ENCODE measurements around the gene STAU1. TPM values are rescaled to one million over a fixed set of nuclear protein-coding genes. Genes with fewer than 3 reads are reported as not detected.
A peak's percentile ranks its signal among the peaks of the same experiment; 100 is the strongest.

Gene STAU1
- total and polyA plus RNA-seq, 10 of the 15 experiments (the other 5 are each of a cell fraction or from before 2014, with no cell fraction given): 13.9 to 66.2 (median 45.6) TPM

GRCh38 chr20:49170714-49171113, 17.4 kb downstream of the STAU1 start:
- Histone ChIP-seq H3K79me2 (ENCODE audit: control insufficient read depth, insufficient read depth, low read length) (peaks cover 78% of the 10 kb centered on the region), H3K27me3 (replicated peaks in 1 of 2; ENCODE audit: control insufficient read depth in 2 of 2, insufficient read depth in 2 of 2, low read length in 1 of 2) (no peaks in the 10 kb centered on the region), H4K20me1 (ENCODE audit: control insufficient read depth, insufficient read depth) (no peaks in the 10 kb centered on the region), H2AFZ (ENCODE audit: control insufficient read depth, low read depth, low read length) (no peak overlapping the region), H3K9me3 (replicated peaks; ENCODE audit: control insufficient read depth, insufficient read depth, low read length) (no peaks in the 10 kb centered on the region), H3K27ac (ENCODE audit: control insufficient read depth, insufficient read depth) (no peak overlapping the region), H3K9ac (ENCODE audit: control insufficient read depth, insufficient read depth, low read length) (no peak overlapping the region), H3K4me2 (ENCODE audit: control insufficient read depth, insufficient read depth) (no peak overlapping the region), H3K36me3 (ENCODE audit: control insufficient read depth in 2 of 2, insufficient read depth in 2 of 2, low read length in 1 of 2) (peaks cover 0 to 9% of the 10 kb centered on the region in 2 experiments; a peak in 3 of 4 replicates), H3K4me3 (no peak overlapping the region), H3K4me1 (ENCODE audit: control insufficient read depth, insufficient read depth, low read length) (peaks cover 35% of the 10 kb centered on the region)
- DNase-seq (ENCODE audit: low read depth, low spot score): no peak
- ChIA-PET RAD21 (ENCODE audit: unreplicated experiment) (interaction anchor here (0.8 to 7.3 kb wide), 2 partner anchors 13 to 20 kb away, joined by 3 to 197 read pairs; partner anchors contain the start of gene STAU1), SMC1A (ENCODE audit: uncharacterized antibody, unreplicated experiment) (interaction anchor here (1.0 kb wide), 1 partner anchor 9 kb away, joined by 9 read pairs; no protein-coding TSS in a partner anchor), POLR2A (interaction anchor here (0.7 to 1.4 kb wide), 3 partner anchors 10 to 184 kb away, joined by 3 to 5 read pairs (median 5); no protein-coding TSS in a partner anchor), CTCF (interaction anchor here (8.8 kb wide), 1 partner anchor 11 kb away, joined by 113 read pairs; no protein-coding TSS in a partner anchor)
- WGBS (ENCODE audit: insufficient coverage, insufficient replicate concordance, low lambda C conversion rate, missing lambda C conversion rate): 93% methylated on average over 2 of the region's 2 CpGs
- in situ Hi-C loops (cut with MboI) (no loop called here), intact Hi-C loops (cut with micrococcal nuclease; ENCODE audit: unreplicated experiment) (no loop called here)
- TF ChIP-seq ZNF274 (IDR thresholded peaks at IDR 0.05; ENCODE audit: insufficient read depth, insufficient read length) (no peak), TCF3 (IDR thresholded peaks at IDR 0.05; ENCODE audit: borderline replicate concordance, insufficient read depth, low read depth, low read length) (no peak), RB1 (IDR thresholded peaks at IDR 0.05; ENCODE audit: borderline replicate concordance) (no peak), SPI1 (IDR thresholded peaks at IDR 0.05; ENCODE audit: borderline replicate concordance, insufficient read depth, low read depth, low read length) (no peak), POLR2AphosphoS2 (IDR thresholded peaks at IDR 0.05; ENCODE audit: low read depth, low read length) (no peak)
- no peak for ATAC-seq
- FAIRE-seq: no peak
- BruUV-seq (replicated peaks): no TSS peak

GRCh38 chr20:49169547-49169946, 18.6 kb downstream of the STAU1 start:
- WGBS (ENCODE audit: insufficient coverage, insufficient replicate concordance, low lambda C conversion rate, missing lambda C conversion rate): 0% methylated on average over 2 of the region's 2 CpGs
- no peaks in the 10 kb centered on the region for H3K9me3 ChIP-seq (replicated peaks; ENCODE audit: control insufficient read depth, insufficient read depth, low read length)
- in situ Hi-C loops (cut with MboI) (no loop called here), intact Hi-C loops (cut with micrococcal nuclease; ENCODE audit: unreplicated experiment) (no loop called here)
- no peak overlapping the region for H2AFZ ChIP-seq (ENCODE audit: control insufficient read depth, low read depth, low read length)
- FAIRE-seq: no peak
- H3K27me3 ChIP-seq (replicated peaks in 1 of 2; ENCODE audit: control insufficient read depth in 2 of 2, insufficient read depth in 2 of 2, low read length in 1 of 2): no peaks in the 10 kb centered on the region
- BruUV-seq (replicated peaks): no TSS peak
- peak overlapping the region; percentile 38; the same call in 1 of the 2 replicates for H3K4me2 ChIP-seq (ENCODE audit: control insufficient read depth, insufficient read depth)
- H3K4me1 ChIP-seq (ENCODE audit: control insufficient read depth, insufficient read depth, low read length): peaks cover 40% of the 10 kb centered on the region
- H3K9ac ChIP-seq (ENCODE audit: control insufficient read depth, insufficient read depth, low read length): no peak overlapping the region
- peak overlapping the region; percentile 50 for H3K27ac ChIP-seq (ENCODE audit: control insufficient read depth, insufficient read depth)
- ChIA-PET RAD21 (ENCODE audit: unreplicated experiment) (interaction anchor here (7.3 kb wide), 1 partner anchor 14 kb away, joined by 197 read pairs; the partner anchor contains the start of gene STAU1), CTCF (interaction anchor here (1.7 to 8.8 kb wide), 2 partner anchors 12 to 37 kb away, joined by 4 to 113 read pairs; no protein-coding TSS in a partner anchor), POLR2A (interaction anchor here (1.4 kb wide), 1 partner anchor 11 kb away, joined by 3 read pairs; no protein-coding TSS in a partner anchor), SMC1A (ENCODE audit: uncharacterized antibody, unreplicated experiment) (no interaction called here)
- peaks cover 0 to 9% of the 10 kb centered on the region in 2 experiments; a peak in 3 of 4 replicates for H3K36me3 ChIP-seq (ENCODE audit: control insufficient read depth in 2 of 2, insufficient read depth in 2 of 2, low read length in 1 of 2)
- peaks cover 76% of the 10 kb centered on the region for H3K79me2 ChIP-seq (ENCODE audit: control insufficient read depth, insufficient read depth, low read length)
- H3K4me3 ChIP-seq: no peak overlapping the region
- H4K20me1 ChIP-seq (ENCODE audit: control insufficient read depth, insufficient read depth): no peaks in the 10 kb centered on the region
- ATAC-seq: no peak
- DNase-seq (ENCODE audit: low read depth, low spot score): no peak
- TF ChIP-seq SKIL (IDR thresholded peaks at IDR 0.05; ENCODE audit: low read depth, poor library complexity, severe bottlenecking) (no peak), ZNF622 (IDR thresholded peaks at IDR 0.05) (no peak), HDAC6 (IDR thresholded peaks at IDR 0.05; ENCODE audit: unreplicated experiment) (no peak), SPI1 (IDR thresholded peaks at IDR 0.05; ENCODE audit: borderline replicate concordance, insufficient read depth, low read depth, low read length) (no peak), MAX (IDR thresholded peaks at IDR 0.05; ENCODE audit: low read depth, low read length) (no peak), TCF7 (IDR thresholded peaks at IDR 0.05; ENCODE audit: borderline replicate concordance) (no peak), USF2 (IDR thresholded peaks at IDR 0.05; ENCODE audit: borderline replicate concordance, low read depth, low read length) (no peak), TBL1XR1 (IDR thresholded peaks at IDR 0.05; ENCODE audit: low read depth, low read length) (no peak), BRCA1 (IDR thresholded peaks at IDR 0.05; ENCODE audit: low read depth, low read length) (no peak), POLR2A (IDR thresholded peaks at IDR 0.05; ENCODE audit: low read depth, low read length) (no peak)
